Right lobe of liver (tissue), 4 donors: ENCODE data around the gene XRCC3.

ENCODE experiments used
- CTCF ChIP-seq, 4 donors: fragments of 200-600 bp in 3 of 4; fragments of 450-650 bp in 1 of 4; IDR thresholded peaks; one replicate each; pipeline versions ENCODE4 v1.5.1 to v1.8.0; 2016 to 2022; ENCODE audit warnings: antibody characterized with exemption in 4 of 4, mild to moderate bottlenecking in 2 of 4
- POLR2A ChIP-seq: fragments of 450-650 bp; IDR thresholded peaks from one replicate; pipeline ENCODE4 v1.6.1; 2017; ENCODE audit warnings: antibody characterized with exemption, mild to moderate bottlenecking
- donor health status: DM: no; HTN: no; CAD: no.
- donor health status: DM: no; HTN: no; CAD: no.
- donor health status: DM: no; HTN: yes; CAD: no.

GRCh38 chr14:103755060-103755459 lies 39.8 kb upstream of the XRCC3 start:
- TF ChIP-seq CTCF (IDR thresholded peaks at IDR 0.05), result no peak
- TF ChIP-seq POLR2A, result no peak
